ENCODE measurements around the gene PDE6H.

DNA sequence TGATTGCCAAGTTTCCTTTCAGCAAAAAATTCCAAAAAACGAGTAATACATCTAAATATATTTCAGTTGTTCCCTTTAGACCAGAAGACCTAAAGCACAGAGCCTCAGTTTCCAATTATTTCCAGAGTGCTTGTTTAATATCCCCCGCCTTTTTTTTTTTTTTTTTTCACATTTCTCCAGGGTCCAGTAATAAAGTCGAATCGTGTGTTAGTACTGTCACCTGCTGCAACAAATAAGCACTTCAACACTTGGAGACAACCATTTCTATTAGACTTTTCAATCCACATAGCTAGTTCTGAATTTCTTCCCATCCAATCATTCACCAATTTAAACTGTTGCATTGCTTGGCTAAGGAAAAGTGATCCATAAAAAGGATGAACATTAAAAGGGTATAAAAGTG is 13.6 kb downstream of the PDE6H start:
- no peak for TF ChIP-seq POLR2AphosphoS5 (IDR thresholded peaks at IDR 0.05; ENCODE audit: insufficient read depth in 1 of 2, low read depth in 1 of 2)
- TF ChIP-seq, protein P1, sequence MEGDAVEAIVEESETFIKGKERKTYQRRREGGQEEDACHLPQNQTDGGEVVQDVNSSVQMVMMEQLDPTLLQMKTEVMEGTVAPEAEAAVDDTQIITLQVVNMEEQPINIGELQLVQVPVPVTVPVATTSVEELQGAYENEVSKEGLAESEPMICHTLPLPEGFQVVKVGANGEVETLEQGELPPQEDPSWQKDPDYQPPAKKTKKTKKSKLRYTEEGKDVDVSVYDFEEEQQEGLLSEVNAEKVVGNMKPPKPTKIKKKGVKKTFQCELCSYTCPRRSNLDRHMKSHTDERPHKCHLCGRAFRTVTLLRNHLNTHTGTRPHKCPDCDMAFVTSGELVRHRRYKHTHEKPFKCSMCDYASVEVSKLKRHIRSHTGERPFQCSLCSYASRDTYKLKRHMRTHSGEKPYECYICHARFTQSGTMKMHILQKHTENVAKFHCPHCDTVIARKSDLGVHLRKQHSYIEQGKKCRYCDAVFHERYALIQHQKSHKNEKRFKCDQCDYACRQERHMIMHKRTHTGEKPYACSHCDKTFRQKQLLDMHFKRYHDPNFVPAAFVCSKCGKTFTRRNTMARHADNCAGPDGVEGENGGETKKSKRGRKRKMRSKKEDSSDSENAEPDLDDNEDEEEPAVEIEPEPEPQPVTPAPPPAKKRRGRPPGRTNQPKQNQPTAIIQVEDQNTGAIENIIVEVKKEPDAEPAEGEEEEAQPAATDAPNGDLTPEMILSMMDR (IDR thresholded peaks at IDR 0.05) = no peak

All from vagina (tissue), 2 donors.